ENCODE data around the gene EYA2.
A peak's percentile ranks its signal among the peaks of the same experiment; 100 is the strongest.

Gene EYA2

GRCh38 chr20:47159166-47159565 is 264.5 kb downstream of the EYA2 start:
- Mint-ChIP-seq H3K36me3 (ENCODE audit: low read depth) (peaks cover 5% of the 10 kb centered on the region), H3K27me3 (ENCODE audit: low read depth) (peaks cover 5% of the 10 kb centered on the region), H3K27ac (no peak overlapping the region), H3K9me3 (peaks cover 12% of the 10 kb centered on the region), H3K4me1 (peaks cover 25% of the 10 kb centered on the region), H3K4me3 (no peak overlapping the region)
- TF ChIP-seq CTCF (IDR thresholded peaks at IDR 0.05; ENCODE audit: unreplicated experiment in 3 of 3): no peak

GRCh38 chr20:47160240-47160639 is 265.6 kb downstream of the EYA2 start:
- Mint-ChIP-seq H3K4me3 (no peak overlapping the region), H3K27me3 (ENCODE audit: low read depth) (peaks cover 5% of the 10 kb centered on the region), H3K4me1 (peaks cover 28% of the 10 kb centered on the region), H3K9me3 (peaks cover 12% of the 10 kb centered on the region), H3K27ac (no peak overlapping the region), H3K36me3 (ENCODE audit: low read depth) (peaks cover 5% of the 10 kb centered on the region)
- no peak for TF ChIP-seq CTCF (IDR thresholded peaks at IDR 0.05; ENCODE audit: unreplicated experiment in 3 of 3)

- Mint-ChIP-seq H3K9me3 (peaks cover 12% of the 10 kb centered on the region), H3K4me3 (no peak overlapping the region)
- no peak for TF ChIP-seq CTCF (IDR thresholded peaks at IDR 0.05; ENCODE audit: unreplicated experiment in 3 of 3)
These were observed 266.3 kb downstream of the EYA2 start for GRCh38 chr20:47160992-47161391.

GRCh38 chr20:47161411-47161810 is 266.8 kb downstream of the EYA2 start:
- Mint-ChIP-seq H3K27me3 (ENCODE audit: low read depth) (peaks cover 5% of the 10 kb centered on the region), H3K4me1 (peaks cover 25% of the 10 kb centered on the region), H3K36me3 (ENCODE audit: low read depth) (peaks cover 5% of the 10 kb centered on the region)

More at GRCh38 chr20:47160992-47161391, 266.3 kb downstream of the EYA2 start:
- Mint-ChIP-seq H3K27ac (no peak overlapping the region), H3K4me1 (peaks cover 28% of the 10 kb centered on the region), H3K27me3 (ENCODE audit: low read depth) (peaks cover 5% of the 10 kb centered on the region), H3K36me3 (ENCODE audit: low read depth) (peaks cover 5% of the 10 kb centered on the region)

GRCh38 chr20:47164140-47164539 is 269.5 kb downstream of the EYA2 start:
- H3K4me1 Mint-ChIP-seq: peaks cover 16% of the 10 kb centered on the region
- peak overlapping the region; percentile 37 to 55 (median 41) for H3K27ac Mint-ChIP-seq
- H3K9me3 Mint-ChIP-seq: peaks cover 12% of the 10 kb centered on the region
- peaks cover 5% of the 10 kb centered on the region for H3K27me3 Mint-ChIP-seq (ENCODE audit: low read depth)
- no peak overlapping the region for H3K4me3 Mint-ChIP-seq
- TF ChIP-seq CTCF (IDR thresholded peaks at IDR 0.05; ENCODE audit: unreplicated experiment in 3 of 3): no peak
- peaks cover 5% of the 10 kb centered on the region for H3K36me3 Mint-ChIP-seq (ENCODE audit: low read depth)

More at GRCh38 chr20:47161411-47161810, 266.8 kb downstream of the EYA2 start:
- Mint-ChIP-seq H3K9me3 (peaks cover 12% of the 10 kb centered on the region), H3K27ac (no peak overlapping the region), H3K4me3 (no peak overlapping the region)
- no peak for TF ChIP-seq CTCF (IDR thresholded peaks at IDR 0.05; ENCODE audit: unreplicated experiment in 3 of 3)

GRCh38 chr20:47165376-47165865 is 270.8 kb downstream of the EYA2 start:
- no peak overlapping the region for H3K27ac Mint-ChIP-seq
- peaks cover 16% of the 10 kb centered on the region for H3K4me1 Mint-ChIP-seq
- H3K27me3 Mint-ChIP-seq (ENCODE audit: low read depth): peaks cover 5% of the 10 kb centered on the region
- H3K9me3 Mint-ChIP-seq: peaks cover 6% of the 10 kb centered on the region
- H3K4me3 Mint-ChIP-seq: no peak overlapping the region
- no peak for TF ChIP-seq CTCF (IDR thresholded peaks at IDR 0.05; ENCODE audit: unreplicated experiment in 3 of 3)
- H3K36me3 Mint-ChIP-seq (ENCODE audit: low read depth): peaks cover 5% of the 10 kb centered on the region

Data from nephron (organoid).